ENCODE measurements around the gene GNG13. TPM values are rescaled to one million over a fixed set of nuclear protein-coding genes. Genes with fewer than 3 reads are reported as not detected.
"Not testable (repeated sequence)": the region's sequence is repeated elsewhere in the genome, so short reads cannot be mapped to it uniquely, and the experiment has no call there.

GNG13 gene
- total RNA-seq, 1 donor from 2014 or later, result not detected

DNA sequence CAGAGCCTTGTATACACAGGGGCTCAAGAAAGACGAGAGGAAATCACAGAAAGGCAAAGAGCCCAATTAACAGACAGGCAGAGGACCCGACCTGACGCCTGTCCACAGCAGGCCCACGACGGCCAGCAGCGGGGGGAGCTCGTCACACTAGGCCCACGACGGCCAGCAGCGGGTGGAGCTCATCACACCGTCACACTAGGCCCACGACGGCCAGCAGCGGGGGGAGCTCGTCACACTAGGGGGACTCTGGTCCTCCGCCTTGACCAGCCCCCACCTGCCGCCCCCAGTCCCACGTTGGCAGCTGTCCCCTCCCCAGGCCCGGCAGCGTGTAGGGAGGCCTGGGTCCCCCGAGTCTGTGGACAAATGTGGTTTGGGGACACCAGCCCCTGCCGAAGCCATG lies 23.7 kb upstream of the GNG13 start:
- TF ChIP-seq, protein P1, sequence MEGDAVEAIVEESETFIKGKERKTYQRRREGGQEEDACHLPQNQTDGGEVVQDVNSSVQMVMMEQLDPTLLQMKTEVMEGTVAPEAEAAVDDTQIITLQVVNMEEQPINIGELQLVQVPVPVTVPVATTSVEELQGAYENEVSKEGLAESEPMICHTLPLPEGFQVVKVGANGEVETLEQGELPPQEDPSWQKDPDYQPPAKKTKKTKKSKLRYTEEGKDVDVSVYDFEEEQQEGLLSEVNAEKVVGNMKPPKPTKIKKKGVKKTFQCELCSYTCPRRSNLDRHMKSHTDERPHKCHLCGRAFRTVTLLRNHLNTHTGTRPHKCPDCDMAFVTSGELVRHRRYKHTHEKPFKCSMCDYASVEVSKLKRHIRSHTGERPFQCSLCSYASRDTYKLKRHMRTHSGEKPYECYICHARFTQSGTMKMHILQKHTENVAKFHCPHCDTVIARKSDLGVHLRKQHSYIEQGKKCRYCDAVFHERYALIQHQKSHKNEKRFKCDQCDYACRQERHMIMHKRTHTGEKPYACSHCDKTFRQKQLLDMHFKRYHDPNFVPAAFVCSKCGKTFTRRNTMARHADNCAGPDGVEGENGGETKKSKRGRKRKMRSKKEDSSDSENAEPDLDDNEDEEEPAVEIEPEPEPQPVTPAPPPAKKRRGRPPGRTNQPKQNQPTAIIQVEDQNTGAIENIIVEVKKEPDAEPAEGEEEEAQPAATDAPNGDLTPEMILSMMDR (IDR thresholded peaks at IDR 0.05; ENCODE audit: unreplicated experiment), result no peak
- H3K9me3 Mint-ChIP-seq (ENCODE audit: low read depth), result no peaks in the 10 kb centered on the region
- no peaks in the 10 kb centered on the region for H3K36me3 Mint-ChIP-seq (ENCODE audit: insufficient read depth)
- no peaks in the 10 kb centered on the region for H3K4me1 Mint-ChIP-seq (ENCODE audit: low read depth)
- peaks cover 13% of the 10 kb centered on the region for H3K27me3 Mint-ChIP-seq
- H3K27ac Mint-ChIP-seq, result no peak overlapping the region
- H3K4me3 Mint-ChIP-seq (ENCODE audit: low read depth), result no peak overlapping the region
- no peak for DNase-seq (ENCODE audit: low spot score, unreplicated experiment)

DNA sequence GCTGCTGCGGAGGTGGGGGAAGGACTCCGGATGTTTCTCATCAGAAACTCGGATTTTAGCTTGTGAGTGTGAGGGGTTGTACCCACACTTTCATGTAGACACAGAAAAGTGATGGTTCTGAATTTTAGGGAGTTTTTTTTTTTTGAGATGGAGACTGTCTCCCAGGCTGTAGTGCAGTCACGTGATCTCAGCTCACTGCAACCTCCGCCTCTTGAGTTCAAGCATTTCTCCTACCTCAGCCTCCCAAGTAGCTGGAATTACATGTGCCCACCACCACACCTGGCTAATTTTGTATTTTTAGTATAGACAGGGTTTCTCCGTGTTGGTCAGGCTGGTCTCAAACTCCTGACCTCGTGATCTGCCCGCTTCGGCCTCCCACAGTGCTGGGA lies 22.4 kb upstream of the GNG13 start:
- no peaks in the 10 kb centered on the region for H3K36me3 Mint-ChIP-seq (ENCODE audit: insufficient read depth)
- H3K27ac Mint-ChIP-seq, result no peak overlapping the region
- no peak overlapping the region for H3K4me3 Mint-ChIP-seq (ENCODE audit: low read depth)
- TF ChIP-seq, protein P1 (IDR thresholded peaks at IDR 0.05; ENCODE audit: unreplicated experiment), result no peak
- no peaks in the 10 kb centered on the region for H3K9me3 Mint-ChIP-seq (ENCODE audit: low read depth)
- H3K27me3 Mint-ChIP-seq, result peaks cover 13% of the 10 kb centered on the region
- DNase-seq (ENCODE audit: low spot score, unreplicated experiment), result no peak
- no peaks in the 10 kb centered on the region for H3K4me1 Mint-ChIP-seq (ENCODE audit: low read depth)

GRCh38 chr16:822174-822908 lies 21.8 kb upstream of the GNG13 start:
- TF ChIP-seq, protein P1 (IDR thresholded peaks at IDR 0.05; ENCODE audit: unreplicated experiment), result no peak
- Mint-ChIP-seq H3K27ac (no peak overlapping the region), H3K4me3 (ENCODE audit: low read depth) (no peak overlapping the region), H3K27me3 (peaks cover 13% of the 10 kb centered on the region), H3K4me1 (ENCODE audit: low read depth) (no peaks in the 10 kb centered on the region), H3K36me3 (ENCODE audit: insufficient read depth) (no peaks in the 10 kb centered on the region), H3K9me3 (ENCODE audit: low read depth) (no peaks in the 10 kb centered on the region)
- DNase-seq (ENCODE audit: low spot score, unreplicated experiment), result no peak

GRCh38 chr16:821751-822150 lies 21.2 kb upstream of the GNG13 start:
- no peak for DNase-seq (ENCODE audit: low spot score, unreplicated experiment)
- Mint-ChIP-seq H3K27me3 (peaks cover 13% of the 10 kb centered on the region), H3K36me3 (ENCODE audit: insufficient read depth) (no peaks in the 10 kb centered on the region), H3K4me1 (ENCODE audit: low read depth) (no peaks in the 10 kb centered on the region), H3K9me3 (ENCODE audit: low read depth) (no peaks in the 10 kb centered on the region), H3K4me3 (ENCODE audit: low read depth) (no peak overlapping the region), H3K27ac (no peak overlapping the region)
- TF ChIP-seq, protein P1 (IDR thresholded peaks at IDR 0.05; ENCODE audit: unreplicated experiment), result no peak

DNA sequence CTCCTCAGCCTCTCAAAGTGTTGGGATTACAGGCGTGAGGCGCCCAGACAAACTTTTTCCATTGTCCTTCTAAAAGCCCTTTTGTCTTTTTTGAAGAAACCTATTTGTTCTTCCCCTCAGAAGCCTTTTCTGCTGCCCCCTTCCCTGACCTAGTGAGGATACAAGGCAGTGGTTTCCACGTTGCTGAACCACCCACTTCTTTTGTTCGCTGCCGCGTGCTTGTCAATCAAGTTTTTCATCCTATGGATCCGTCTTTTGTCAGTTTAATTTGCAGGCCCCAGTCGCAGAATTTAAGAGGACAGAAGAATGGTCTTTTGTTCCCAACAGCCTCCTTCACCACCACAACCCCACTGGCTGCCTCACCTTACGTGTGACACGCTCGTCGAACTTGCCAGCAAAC lies 20.2 kb upstream of the GNG13 start:
- Mint-ChIP-seq H3K4me1 (ENCODE audit: low read depth) (no peaks in the 10 kb centered on the region), H3K27me3 (peaks cover 10% of the 10 kb centered on the region), H3K9me3 (ENCODE audit: low read depth) (no peaks in the 10 kb centered on the region), H3K27ac (no peak overlapping the region), H3K36me3 (ENCODE audit: insufficient read depth) (no peaks in the 10 kb centered on the region), H3K4me3 (ENCODE audit: low read depth) (no peak overlapping the region)
- DNase-seq (ENCODE audit: low spot score, unreplicated experiment), result no peak
- TF ChIP-seq, protein P1 (IDR thresholded peaks at IDR 0.05; ENCODE audit: unreplicated experiment), result no peak

- not testable (repeated sequence) for H3K36me3 Mint-ChIP-seq (ENCODE audit: insufficient read depth); H3K27ac Mint-ChIP-seq
These were observed 19.5 kb upstream of the GNG13 start for GRCh38 chr16:820044-820408.

More at GRCh38 chr16:820044-820408, 19.5 kb upstream of the GNG13 start:
- not testable (repeated sequence) for H3K4me3 Mint-ChIP-seq (ENCODE audit: low read depth); H3K4me1 Mint-ChIP-seq (ENCODE audit: low read depth); H3K27me3 Mint-ChIP-seq; DNase-seq (ENCODE audit: low spot score, unreplicated experiment); H3K9me3 Mint-ChIP-seq (ENCODE audit: low read depth)
